Fibroblast of skin of abdomen (primary cell): Measurements from ENCODE around the gene OR1K1. TPM values are rescaled to one million over a fixed set of nuclear protein-coding genes. Genes with fewer than 3 reads are reported as not detected.
A peak's percentile ranks its signal among the peaks of the same experiment; 100 is the strongest.
"Not testable (repeated sequence)": the region's sequence is repeated elsewhere in the genome, so short reads cannot be mapped to it uniquely, and the experiment has no call there.

Experiments
- DNase-seq: peaks from one replicate; pipeline ENCODE4 v3.0.0-alpha.2; 2013
- polyA plus RNA-seq, 2 experiments: library from polyadenylated mRNA; unstranded; fragments of 120-200 nt; gene quantifications; one replicate each; pipeline ENCODE4 v1.2.1, GENCODE V29; 2013; ENCODE audit not compliant: insufficient read length in 2 of 2

Gene OR1K1, protein sequence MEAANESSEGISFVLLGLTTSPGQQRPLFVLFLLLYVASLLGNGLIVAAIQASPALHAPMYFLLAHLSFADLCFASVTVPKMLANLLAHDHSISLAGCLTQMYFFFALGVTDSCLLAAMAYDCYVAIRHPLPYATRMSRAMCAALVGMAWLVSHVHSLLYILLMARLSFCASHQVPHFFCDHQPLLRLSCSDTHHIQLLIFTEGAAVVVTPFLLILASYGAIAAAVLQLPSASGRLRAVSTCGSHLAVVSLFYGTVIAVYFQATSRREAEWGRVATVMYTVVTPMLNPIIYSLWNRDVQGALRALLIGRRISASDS
- not detected for polyA plus RNA-seq (2013, experiment 1 of 2; ENCODE audit: insufficient read length)
- polyA plus RNA-seq (2013, experiment 2 of 2; ENCODE audit: insufficient read length): not detected

DNA sequence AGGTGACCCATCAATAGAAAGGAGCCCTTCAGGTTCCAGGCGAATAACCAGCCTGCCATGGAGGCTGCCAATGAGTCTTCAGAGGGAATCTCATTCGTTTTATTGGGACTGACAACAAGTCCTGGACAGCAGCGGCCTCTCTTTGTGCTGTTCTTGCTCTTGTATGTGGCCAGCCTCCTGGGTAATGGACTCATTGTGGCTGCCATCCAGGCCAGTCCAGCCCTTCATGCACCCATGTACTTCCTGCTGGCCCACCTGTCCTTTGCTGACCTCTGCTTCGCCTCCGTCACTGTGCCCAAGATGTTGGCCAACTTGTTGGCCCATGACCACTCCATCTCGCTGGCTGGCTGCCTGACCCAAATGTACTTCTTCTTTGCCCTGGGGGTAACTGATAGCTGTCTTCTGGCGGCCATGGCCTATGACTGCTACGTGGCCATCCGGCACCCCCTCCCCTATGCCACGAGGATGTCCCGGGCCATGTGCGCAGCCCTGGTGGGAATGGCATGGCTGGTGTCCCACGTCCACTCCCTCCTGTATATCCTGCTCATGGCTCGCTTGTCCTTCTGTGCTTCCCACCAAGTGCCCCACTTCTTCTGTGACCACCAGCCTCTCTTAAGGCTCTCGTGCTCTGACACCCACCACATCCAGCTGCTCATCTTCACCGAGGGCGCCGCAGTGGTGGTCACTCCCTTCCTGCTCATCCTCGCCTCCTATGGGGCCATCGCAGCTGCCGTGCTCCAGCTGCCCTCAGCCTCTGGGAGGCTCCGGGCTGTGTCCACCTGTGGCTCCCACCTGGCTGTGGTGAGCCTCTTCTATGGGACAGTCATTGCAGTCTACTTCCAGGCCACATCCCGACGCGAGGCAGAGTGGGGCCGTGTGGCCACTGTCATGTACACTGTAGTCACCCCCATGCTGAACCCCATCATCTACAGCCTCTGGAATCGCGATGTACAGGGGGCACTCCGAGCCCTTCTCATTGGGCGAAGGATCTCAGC, at the start of gene OR1K1:
OR1K1 (plus strand) TSS at position 58 of the 995 bp plus-strand sequence; CDS start at position 58, 0 bp downstream.
- DNase-seq: no peak

DNA sequence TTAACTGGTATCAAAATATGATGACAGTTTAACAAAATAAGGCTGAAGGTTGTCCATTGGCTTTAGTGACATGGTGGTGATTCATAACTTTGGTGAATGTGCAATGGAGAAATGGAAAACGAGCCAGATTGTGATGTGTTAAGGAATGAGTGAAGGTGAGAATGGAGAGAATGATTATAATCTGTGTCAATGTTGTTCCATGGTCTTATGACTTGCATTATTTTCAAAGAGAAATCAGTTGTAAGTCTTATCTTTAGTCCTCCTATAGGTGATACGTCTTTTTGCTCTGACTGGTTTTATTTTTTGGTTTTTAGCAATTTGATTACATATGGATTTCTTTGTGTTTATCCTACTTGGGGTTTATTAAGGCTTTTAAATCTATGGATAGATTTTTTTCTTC, 45.1 kb upstream of the OR1K1 start:
- DNase-seq: no peak

DNA sequence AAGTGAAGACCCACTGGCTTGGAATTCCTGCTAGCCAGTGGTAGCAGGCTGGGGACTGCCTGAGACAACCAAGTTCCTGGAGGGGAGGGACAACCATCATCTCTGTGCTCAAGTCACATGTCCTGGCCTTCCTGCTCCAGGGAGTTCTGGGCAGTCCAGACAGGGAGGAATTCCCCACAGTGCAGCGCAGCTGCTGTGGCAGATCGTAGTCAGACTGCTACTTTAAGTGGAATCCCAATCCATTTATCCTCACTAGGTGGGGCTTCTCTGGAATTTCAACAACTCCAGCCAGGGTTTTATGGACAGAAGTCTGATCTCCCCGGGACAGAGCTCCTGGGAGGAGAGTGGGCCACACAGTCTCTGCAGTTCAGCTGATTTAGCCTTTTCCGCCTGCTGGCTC, 32.1 kb upstream of the OR1K1 start:
- no peak for DNase-seq

DNA sequence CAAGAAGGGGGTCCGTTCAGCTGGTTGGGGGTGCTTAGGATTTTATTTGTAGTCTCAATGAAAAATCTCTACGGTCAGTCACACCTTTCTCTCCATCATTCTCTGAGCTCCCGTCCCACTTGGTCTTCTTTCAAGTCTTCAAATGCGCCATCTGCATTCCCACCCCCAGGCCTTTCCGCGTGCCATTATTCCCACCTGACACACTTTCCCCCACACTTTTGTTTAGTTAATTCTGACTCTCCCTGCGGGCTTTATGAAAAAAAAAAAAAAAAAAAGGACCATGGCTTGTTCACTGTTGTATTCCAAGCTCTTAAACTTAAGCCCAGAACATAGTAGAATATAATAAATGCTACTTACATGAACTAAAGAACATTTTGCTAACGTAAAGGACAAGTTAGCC, 22.9 kb upstream of the OR1K1 start:
- DNase-seq: no peak

DNA sequence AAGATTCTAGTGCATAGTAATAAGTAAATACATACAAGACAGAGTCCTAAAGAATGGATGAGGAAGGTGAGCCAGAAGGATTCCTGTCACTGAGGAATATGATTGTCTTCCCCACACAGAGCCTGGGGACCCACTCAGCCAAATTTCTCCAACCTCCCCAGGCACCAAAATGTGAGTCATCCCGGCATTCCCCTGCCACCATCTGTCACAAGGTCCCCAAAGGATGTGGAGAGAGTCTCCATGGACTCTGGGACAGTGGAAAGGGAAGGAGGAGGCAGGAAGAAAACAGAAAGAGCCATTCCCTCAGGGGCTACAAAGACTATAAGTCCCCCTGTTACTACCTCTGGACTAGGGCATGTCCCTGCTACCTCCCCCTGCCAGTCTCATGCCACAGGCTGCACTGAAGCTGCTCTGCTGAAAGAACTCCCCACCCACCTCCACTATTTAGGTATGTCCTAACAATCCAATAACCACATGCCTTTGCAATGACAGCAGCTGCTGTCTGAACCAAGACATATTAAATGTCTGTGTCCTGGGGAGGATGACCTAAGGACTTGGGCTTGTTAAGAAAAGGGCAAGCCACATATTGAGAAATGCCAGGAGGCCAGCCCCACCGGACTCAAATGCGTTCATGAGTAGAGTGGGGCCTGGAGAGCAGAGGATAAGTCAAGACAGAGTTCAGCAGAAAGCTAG, 21.8 kb upstream of the OR1K1 start:
- peak; percentile 1 for DNase-seq

DNA sequence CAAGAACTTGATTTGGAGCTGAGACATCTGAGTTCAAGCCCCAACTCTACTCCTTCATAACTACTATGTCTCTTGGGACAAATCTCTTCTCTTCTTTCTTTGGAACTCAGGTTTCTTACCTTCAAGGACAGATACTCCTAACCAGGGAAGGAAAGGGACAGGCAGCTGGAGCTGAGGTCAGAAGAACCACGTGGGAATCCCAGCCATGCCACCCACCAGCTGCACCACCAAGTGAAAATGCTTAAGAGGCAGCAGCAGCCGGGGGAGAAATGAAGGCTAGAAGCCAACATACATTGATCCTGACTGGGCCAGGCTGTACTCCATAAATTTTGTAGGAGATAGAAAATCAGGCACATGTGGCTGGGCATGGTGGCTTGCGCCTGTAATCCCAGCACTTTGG, 20.7 kb upstream of the OR1K1 start:
- no peak for DNase-seq

DNA sequence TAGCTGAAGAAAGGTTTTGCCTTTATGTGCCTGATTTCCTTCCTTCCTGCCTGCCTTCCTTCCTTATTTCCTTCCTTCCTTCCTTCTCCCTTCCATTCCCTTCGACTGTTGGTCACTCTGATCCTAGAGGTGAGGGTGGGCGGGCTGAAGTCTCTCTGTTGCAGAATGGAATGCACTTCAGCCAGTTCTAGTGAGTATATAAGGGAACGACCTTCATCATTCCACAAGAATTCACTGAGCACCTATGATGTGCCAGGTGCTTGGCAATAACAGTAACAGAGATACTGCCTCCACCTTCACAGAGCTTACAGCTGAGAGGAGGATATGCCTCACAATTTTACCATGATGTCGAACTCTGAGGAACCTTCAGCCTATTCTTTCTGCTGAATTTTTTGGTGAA, 19.9 kb upstream of the OR1K1 start:
- no peak for DNase-seq

DNA sequence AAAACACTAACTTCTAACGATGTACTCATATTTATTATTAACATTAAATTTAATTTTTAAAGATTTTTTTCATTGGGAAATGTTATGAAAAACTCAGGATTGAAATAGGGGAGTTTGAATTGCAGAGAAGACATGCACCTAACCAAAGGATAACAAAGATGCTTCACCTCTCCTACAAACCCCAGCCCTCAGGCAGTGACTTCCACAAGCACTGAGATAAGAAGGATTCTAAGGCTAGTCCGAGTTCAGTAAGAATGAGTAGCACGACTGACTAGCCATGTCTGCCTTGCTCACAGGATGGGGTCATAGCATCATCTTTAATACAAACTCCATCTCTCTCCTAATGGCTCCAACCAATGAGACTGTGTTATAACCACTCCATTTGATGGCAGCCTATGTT, 18.3 kb upstream of the OR1K1 start:
- no peak for DNase-seq

DNA sequence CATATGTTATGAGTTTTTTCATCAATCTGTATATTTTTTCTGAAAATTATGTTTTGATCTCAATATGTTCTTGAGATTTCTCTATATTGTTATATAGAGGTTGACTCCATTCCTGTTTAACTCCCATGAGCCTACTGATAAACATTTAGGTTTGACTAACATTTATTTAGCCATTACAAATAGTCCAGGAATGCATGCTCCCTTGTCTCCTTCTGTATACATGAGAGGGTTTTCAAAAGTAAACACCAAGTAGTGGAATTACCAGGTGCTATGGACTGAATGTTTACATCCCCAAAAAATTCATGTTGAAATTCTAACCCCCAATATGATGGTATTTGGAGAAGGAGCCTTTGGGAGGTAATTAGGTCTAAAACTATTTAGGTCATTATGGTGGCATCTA, 14.7 kb upstream of the OR1K1 start:
- no peak for DNase-seq

DNA sequence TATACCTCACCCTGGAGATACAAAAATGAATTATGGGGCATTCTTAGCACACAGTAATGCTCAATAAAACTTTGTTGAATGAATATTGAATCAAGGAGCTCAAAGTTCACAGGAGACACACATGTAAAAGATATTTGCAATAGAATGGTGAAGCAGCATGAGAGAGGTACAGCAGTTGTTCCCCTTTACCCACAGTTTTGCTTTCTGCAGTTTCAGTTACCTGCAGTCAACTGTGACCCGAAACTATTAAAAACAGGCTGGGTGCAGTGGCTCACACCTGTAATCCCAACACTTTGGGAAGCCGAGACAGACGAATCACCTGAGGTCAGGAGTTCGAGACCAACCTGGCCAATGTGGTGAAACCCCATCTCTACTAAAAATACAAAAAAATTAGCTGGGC, 13.6 kb upstream of the OR1K1 start:
- DNase-seq: no peak

DNA sequence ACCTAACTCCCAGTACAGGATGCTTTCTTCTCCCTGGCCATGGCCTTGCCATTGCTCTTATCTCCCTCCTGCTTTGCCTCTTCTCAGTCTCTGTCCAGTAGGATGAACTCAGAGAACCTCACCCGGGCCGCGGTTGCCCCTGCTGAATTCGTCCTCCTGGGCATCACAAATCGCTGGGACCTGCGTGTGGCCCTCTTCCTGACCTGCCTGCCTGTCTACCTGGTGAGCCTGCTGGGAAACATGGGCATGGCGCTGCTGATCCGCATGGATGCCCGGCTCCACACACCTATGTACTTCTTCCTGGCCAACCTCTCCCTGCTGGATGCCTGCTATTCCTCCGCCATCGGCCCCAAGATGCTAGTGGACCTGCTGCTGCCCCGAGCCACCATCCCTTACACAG, 11.1 kb upstream of the OR1K1 start, which contains the start of gene OR5C1:
OR5C1 (plus strand) TSS at position 103 of the 400 bp plus-strand sequence; CDS start at position 103, 0 bp downstream.
- DNase-seq: no peak

DNA sequence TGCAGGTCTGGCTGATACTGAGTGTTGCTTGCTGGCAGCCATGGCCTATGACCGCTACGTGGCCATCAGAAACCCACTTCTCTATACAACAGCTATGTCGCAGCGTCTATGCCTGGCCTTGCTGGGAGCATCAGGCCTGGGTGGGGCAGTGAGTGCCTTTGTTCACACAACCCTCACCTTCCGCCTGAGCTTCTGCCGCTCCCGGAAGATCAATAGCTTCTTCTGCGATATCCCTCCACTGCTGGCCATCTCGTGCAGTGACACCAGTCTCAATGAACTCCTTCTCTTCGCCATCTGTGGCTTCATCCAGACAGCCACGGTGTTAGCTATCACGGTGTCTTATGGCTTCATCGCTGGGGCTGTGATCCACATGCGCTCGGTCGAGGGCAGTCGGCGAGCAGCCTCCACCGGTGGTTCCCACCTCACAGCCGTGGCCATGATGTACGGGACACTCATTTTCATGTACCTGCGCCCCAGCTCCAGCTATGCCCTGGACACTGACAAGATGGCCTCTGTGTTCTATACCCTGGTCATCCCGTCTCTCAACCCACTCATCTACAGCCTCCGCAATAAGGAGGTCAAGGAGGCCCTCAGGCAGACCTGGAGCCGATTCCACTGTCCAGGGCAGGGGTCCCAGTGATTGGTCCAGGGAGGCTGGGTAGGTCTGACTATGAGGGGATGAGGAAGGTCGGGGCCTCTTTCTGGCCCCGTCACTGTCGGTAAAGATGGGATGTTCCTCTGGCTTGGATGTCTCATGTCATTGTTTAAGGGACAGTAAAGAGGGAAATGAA, 10.5 kb upstream of the OR1K1 start:
- DNase-seq: no peak

DNA sequence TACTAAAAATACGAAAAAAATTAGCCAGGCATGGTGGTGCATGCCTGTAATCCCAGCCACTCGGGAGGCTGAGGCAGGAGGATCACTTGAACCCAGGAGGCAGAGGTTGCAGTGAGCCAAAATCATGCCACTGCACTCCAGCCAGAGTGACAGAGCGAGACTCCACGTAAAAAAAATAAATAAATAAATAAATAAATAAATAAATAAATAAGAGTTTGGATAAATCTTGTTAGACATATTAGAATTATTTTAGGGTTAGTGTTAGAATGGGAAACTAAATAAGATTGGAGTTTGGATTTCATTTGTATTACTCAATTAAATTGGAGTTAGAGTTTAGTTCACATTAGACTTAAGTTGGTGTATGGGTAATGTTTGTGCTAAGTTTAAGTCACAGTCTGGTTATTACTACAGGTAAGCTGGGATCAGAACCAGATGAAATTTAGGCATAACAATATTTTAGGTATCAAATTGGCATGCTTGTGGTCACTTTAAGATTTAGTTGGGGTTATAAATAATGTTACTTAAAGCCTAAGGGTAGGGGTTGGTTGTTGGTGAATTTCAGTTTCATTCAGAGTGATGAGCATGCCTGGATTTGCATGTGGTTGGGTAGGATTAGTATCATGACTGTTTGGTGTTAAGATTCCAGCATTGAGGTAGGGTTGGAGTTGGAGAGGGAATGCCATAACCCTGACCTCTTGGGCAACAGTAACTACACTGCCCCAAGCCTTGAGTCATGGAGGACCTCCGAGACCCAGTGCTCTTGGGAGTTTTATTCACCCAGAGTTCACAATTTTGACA, 7.9 kb upstream of the OR1K1 start:
- no peak for DNase-seq

DNA sequence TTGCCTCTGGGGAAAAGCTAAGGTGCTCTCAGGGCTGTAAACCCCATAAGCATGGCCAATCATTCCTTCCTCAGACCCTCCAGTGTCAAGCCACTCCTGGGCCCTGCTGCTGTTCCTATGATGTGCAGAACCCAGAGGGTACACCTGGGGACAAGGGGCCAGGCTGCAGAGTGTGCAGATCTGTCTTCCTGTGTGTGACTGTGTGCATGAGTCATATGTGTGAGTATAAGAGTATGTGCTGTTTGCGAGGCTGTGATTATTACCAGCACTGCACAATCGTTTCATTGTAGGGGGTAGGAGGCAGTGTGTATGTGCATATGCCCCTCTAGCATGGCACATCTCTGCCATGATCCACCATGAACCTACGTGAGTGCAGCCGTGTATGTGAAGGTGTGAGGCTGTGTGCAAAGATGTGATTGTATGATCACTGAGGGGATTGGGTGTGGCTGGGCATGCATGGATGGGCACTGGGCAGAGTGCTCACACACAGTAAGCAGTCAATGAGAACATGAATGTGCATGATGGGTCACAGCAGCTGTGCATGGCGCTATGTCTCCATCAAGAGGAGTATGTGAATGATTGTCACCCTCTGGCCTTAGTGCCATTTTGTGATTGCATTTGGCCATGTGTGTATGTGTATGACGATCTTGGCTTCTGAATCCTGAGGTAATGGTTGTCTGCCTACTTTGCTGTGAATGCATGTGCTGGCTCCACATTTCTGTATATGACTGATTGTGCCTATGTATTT, 2.4 kb upstream of the OR1K1 start:
- DNase-seq: no peak

DNA sequence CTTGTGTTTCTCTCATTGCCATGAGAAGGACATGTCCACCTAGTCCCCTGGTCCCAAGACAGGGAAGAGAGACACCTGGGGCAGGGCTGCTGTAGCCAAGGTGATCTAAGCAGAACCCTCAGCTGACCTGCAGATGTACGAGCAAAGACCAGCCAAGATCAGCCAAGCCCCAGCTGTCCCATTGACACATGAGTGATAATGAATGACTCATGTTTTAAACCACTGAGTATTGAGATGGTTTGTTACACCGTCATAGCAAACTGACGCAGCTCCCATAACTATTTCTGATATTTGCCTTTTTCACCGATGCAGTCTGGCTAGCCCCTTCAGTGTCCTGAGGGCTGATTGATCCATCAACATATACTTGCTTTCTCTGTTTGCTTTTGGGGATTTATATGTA, 6.7 kb downstream of the OR1K1 start:
- DNase-seq: no peak

DNA sequence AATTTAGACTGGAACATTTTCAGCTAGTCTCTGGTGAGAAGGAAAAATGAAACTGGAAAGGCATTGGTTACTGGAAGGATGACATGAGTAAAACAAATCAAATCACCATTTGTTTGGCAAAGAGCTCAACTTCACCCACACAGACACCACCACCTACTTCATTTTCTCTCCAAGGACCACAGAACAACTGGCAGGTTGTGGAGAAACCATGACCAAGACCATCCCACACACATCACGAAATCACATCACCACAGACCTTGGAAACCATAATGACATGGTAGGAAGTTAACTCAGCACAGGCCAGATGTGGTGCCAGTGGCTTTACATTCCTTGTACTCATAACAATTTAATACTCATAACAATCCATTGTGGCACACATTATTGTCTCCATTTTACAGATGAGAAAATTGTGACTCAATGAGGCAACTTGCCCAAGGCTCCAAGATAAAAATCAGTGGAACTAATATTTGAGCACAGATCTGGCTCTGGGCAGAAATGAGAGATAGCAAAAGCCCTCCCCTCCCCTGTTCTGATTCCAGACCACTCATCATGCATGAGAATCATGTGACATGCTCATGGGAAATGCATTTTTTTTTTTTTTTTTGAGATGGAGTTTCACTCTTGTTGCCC, 7.5 kb downstream of the OR1K1 start:
- DNase-seq: no peak

DNA sequence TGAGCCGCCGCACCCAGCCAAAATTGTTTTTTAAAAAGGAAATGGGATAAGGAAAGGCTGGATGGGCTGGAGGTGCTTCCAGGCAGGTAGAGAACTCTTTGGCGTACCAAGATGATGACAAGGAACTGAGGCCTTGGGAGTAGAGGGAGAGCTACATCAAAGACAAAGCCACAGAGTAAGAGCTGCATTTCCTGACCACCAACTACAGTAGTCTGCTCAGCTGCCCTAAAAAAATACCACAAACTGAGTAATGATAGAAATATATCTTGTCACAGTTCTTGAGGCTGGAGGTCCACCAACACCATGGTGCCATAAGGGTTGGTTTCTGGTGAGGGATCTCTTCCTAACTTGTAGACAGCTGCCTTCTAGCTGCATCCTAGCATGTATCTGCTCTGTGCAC, 8.2 kb downstream of the OR1K1 start:
- no peak for DNase-seq

DNA sequence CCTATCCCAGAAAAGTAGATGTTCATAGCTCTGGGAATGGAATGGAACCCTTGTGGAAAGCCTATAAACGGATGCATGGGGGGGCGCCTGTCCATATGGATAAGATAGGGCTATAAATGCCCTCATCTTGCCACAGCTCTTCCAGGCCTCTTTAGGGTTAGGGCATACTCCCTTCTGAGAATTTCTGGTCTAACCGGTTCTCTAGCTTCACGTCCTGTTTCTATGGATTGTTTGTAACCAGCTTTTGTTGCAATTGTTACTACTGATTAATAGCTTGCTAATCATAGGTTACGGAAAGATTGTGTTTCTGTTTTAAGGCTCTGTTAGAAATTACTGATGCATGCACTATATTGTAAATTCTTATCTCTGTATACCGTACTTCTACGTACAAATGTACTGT, 9.3 kb downstream of the OR1K1 start:
- not testable (repeated sequence) for DNase-seq

DNA sequence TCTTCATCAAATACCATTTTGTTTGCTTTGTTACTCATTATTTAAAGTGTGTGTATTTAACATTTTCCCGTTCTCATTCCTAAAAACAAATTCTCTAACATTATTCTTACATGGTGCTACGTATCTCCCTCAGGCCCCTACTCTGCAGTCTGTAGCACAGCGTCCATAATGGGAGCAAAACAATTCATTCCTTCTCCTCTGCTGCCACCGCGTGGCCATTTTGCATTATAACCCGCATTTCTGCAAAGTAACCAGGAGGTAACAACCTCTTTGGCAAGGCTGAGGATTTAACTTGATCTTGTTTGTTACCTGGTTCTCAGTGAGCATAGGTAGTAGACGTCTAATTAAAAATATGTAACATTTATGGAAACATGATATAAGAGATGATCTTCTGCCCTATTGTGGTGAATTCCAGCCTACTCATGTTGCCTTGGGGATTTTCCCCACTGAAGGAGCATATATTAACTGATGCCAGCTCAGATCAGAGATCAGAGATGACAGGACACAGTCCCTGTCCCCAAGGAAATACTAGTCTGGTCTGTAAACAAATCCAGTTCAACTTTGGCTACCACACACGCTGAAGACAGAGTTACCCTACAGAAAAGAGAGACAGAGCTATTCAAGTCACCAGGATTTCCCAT, 10.5 kb downstream of the OR1K1 start:
- peak; percentile 63 for DNase-seq
